Fibroblast of lung (primary cell): ENCODE data around the gene NDFIP2. TPM values are rescaled to one million over a fixed set of nuclear protein-coding genes. Genes with fewer than 3 reads are reported as not detected.

Experiments
- DNase-seq, 2 donors: peaks; one replicate each; pipeline versions ENCODE4 v3.0.0 to v3.0.0-alpha.2; 2010; ENCODE audit warnings: low read depth in 2 of 2
- H2AFZ ChIP-seq: 2 replicates; pipeline ENCODE4 v1.5.1; 2012; ENCODE audit warnings: low read length, control low read depth, inconsistent platforms
- H3K27ac ChIP-seq: 2 replicates; pipeline ENCODE4 v1.5.1; 2011; ENCODE audit warnings: low read length, control low read depth; ENCODE audit not compliant: insufficient read depth
- H3K27me3 ChIP-seq: 2 replicates; pipeline ENCODE4 v1.5.1; 2011; ENCODE audit warnings: mild to moderate bottlenecking, low read length; ENCODE audit not compliant: control insufficient read depth, insufficient read depth
- H3K36me3 ChIP-seq: 2 replicates; pipeline ENCODE4 v1.5.1; 2011; ENCODE audit warnings: low read length; ENCODE audit not compliant: control insufficient read depth, insufficient read depth
- H3K4me1 ChIP-seq: 2 replicates; pipeline ENCODE4 v1.5.1; 2011; ENCODE audit warnings: low read length; ENCODE audit not compliant: control insufficient read depth, insufficient read depth; ENCODE audit errors: extremely low read depth
- H3K4me2 ChIP-seq: 2 replicates; pipeline ENCODE4 v1.5.1; 2011; ENCODE audit warnings: low read length, control low read depth; ENCODE audit not compliant: insufficient read depth; ENCODE audit errors: extremely low read depth
- H3K4me3 ChIP-seq, 4 experiments: fragments of 200-600 bp in 1 of 4; sonication (generic) in 1 of 4; replicated peaks in 1 of 4; 2 replicates each; pipeline ENCODE4 v1.5.1; 2011 to 2016; ENCODE audit warnings: low read length in 4 of 4, low read depth in 3 of 4, mild to moderate bottlenecking in 3 of 4, control low read depth in 2 of 4, inconsistent platforms in 1 of 4, mixed read lengths in 1 of 4; ENCODE audit not compliant: insufficient read depth in 1 of 4; ENCODE audit errors: control extremely low read depth in 1 of 4
- H3K79me2 ChIP-seq: 2 replicates; pipeline ENCODE4 v1.5.1; 2012; ENCODE audit warnings: mild to moderate bottlenecking, low read length, inconsistent platforms; ENCODE audit not compliant: control insufficient read depth, insufficient read depth
- H3K9ac ChIP-seq: 2 replicates; pipeline ENCODE4 v1.5.1; 2011; ENCODE audit warnings: mild to moderate bottlenecking, low read length, control low read depth; ENCODE audit not compliant: insufficient read depth
- H3K9me3 ChIP-seq: 2 replicates; pipeline ENCODE4 v1.5.1; 2012; ENCODE audit warnings: low read depth, low read length; ENCODE audit not compliant: control insufficient read depth, insufficient read depth
- H4K20me1 ChIP-seq: 2 replicates; pipeline ENCODE4 v1.5.1; 2011; ENCODE audit warnings: low read length; ENCODE audit not compliant: control insufficient read depth, insufficient read depth; ENCODE audit errors: extremely low read depth
- EZH2 ChIP-seq: IDR thresholded peaks from 2 replicates; pipeline ENCODE4 v1.5.1; 2012; ENCODE audit warnings: low read length, control low read depth, mild to moderate bottlenecking; ENCODE audit errors: missing control alignments
- polyA plus RNA-seq, 2 donors: library from polyadenylated mRNA; depleted of rRNA in 1 of 2; stranded (reverse) in 1 of 2; unstranded in 1 of 2; fragments of >200 nt; gene quantifications; 2 replicates each; pipeline ENCODE4 v1.2.1, GENCODE V29; 2011 to 2012; ENCODE audit warnings: missing spikeins in 1 of 2
- total RNA-seq: library from RNA; depleted of rRNA; stranded (reverse); fragments of >200 nt; gene quantifications from 2 replicates; pipeline ENCODE4 v1.2.1, GENCODE V29; 2014
- TF ChIP-seq, protein P1 (sequence below), 2 donors: IDR thresholded peaks in 1 of 2; conservative IDR thresholded peaks in 1 of 2; 1 replicate in 1 of 2; 2 replicates in 1 of 2; pipeline ENCODE4 v1.5.1; 2011 to 2012; ENCODE audit warnings: low read length in 2 of 2, control low read depth in 1 of 2, inconsistent platforms in 1 of 2, low read depth in 1 of 2, mild to moderate bottlenecking in 1 of 2

Gene NDFIP2
- total and polyA plus RNA-seq, 2 donors (not counting 1 experiment from before 2014, with no cell fraction given): 39.1 to 46.4 TPM

DNA sequence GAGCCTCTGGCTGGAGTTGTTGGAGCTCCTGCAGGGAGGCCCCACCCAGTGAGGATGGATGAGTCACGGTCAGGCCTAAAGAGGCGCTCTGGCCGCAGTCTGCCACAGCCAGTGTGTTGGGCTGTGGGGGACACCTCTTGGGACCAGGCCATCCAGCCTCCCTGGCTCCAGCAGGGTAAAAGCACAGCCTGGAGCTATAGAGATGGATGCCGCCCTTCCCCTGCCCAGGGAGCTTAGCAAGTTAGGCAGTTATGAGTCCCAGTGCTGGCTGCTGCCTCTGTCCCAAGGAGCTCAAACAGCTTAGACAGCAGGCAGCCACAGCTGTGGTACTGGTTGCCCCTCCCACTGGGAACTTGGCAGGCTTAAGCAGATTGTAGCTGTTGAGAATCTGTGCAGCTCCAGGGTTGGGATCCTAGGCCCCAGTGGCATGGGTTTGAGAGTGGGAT is 100.9 kb downstream of the NDFIP2 start:
- no peaks in the 10 kb centered on the region for H3K27me3 ChIP-seq
- no peaks in the 10 kb centered on the region for H3K36me3 ChIP-seq
- H3K9ac ChIP-seq: no peak overlapping the region
- no peaks in the 10 kb centered on the region for H4K20me1 ChIP-seq
- no peak overlapping the region for H3K4me3 ChIP-seq
- no peaks in the 10 kb centered on the region for H3K9me3 ChIP-seq
- no peak overlapping the region for H2AFZ ChIP-seq
- H3K27ac ChIP-seq: no peak overlapping the region
- no peaks in the 10 kb centered on the region for H3K4me1 ChIP-seq
- no peak overlapping the region for H3K4me2 ChIP-seq
- TF ChIP-seq, protein P1, sequence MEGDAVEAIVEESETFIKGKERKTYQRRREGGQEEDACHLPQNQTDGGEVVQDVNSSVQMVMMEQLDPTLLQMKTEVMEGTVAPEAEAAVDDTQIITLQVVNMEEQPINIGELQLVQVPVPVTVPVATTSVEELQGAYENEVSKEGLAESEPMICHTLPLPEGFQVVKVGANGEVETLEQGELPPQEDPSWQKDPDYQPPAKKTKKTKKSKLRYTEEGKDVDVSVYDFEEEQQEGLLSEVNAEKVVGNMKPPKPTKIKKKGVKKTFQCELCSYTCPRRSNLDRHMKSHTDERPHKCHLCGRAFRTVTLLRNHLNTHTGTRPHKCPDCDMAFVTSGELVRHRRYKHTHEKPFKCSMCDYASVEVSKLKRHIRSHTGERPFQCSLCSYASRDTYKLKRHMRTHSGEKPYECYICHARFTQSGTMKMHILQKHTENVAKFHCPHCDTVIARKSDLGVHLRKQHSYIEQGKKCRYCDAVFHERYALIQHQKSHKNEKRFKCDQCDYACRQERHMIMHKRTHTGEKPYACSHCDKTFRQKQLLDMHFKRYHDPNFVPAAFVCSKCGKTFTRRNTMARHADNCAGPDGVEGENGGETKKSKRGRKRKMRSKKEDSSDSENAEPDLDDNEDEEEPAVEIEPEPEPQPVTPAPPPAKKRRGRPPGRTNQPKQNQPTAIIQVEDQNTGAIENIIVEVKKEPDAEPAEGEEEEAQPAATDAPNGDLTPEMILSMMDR (conservative IDR thresholded peaks at IDR 0.05 in 1 of 2, IDR thresholded peaks at IDR 0.05 in 1 of 2; ENCODE audit: low read depth in 1 of 2, low read length in 2 of 2): no peak
- no peak for TF ChIP-seq EZH2
- DNase-seq: peak; percentile 39 to 50
- no peaks in the 10 kb centered on the region for H3K79me2 ChIP-seq

DNA sequence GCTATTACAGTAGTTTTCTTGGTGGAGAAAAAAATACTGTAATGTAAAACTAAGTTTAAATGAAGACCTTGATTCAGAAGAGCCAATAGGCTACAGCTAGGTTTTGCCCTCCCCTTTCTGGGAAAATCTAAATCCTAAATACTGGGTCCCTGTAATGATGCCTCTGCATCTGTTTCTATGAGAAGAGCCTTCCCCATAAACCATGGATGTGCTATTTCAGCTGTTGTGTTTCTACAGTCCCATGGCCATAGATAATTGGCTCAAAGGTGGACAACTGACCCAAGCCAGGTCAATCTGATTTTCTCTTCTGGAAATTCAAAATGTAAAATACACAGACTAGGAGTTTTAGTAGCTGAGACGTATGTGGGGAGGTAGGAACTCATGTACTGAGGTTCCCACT is 101.9 kb downstream of the NDFIP2 start:
- Histone ChIP-seq H3K27ac (no peak overlapping the region), H3K9me3 (no peaks in the 10 kb centered on the region), H3K9ac (no peak overlapping the region), H3K79me2 (no peaks in the 10 kb centered on the region), H4K20me1 (no peaks in the 10 kb centered on the region), H3K4me3 (no peak overlapping the region), H3K36me3 (no peaks in the 10 kb centered on the region), H3K4me2 (no peak overlapping the region), H3K4me1 (no peaks in the 10 kb centered on the region), H2AFZ (no peak overlapping the region), H3K27me3 (no peaks in the 10 kb centered on the region)
- no peak for DNase-seq
- TF ChIP-seq, protein P1 (conservative IDR thresholded peaks at IDR 0.05 in 1 of 2, IDR thresholded peaks at IDR 0.05 in 1 of 2; ENCODE audit: low read depth in 1 of 2, low read length in 2 of 2): no peak
- TF ChIP-seq EZH2: no peak

DNA sequence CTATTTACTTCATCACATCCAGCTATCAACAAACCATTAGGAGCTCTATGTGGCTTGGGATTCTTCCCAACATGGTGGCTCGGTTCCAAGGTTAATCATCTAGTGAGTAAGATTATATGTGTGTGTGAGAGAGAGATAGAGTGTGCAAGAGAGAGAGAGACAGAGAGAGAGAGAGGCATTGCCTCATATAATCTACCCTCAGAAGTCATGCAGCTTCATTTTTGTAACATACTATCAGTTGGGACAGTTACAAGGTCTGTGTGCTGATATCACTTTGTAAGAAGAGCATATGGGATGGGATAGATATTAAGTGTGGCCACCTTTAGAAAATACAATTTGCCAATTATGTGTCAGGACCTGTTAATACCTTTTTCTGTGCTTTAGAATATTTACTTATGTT is 104.1 kb downstream of the NDFIP2 start:
- TF ChIP-seq, protein P1 (conservative IDR thresholded peaks at IDR 0.05 in 1 of 2, IDR thresholded peaks at IDR 0.05 in 1 of 2; ENCODE audit: low read depth in 1 of 2, low read length in 2 of 2): no peak
- no peak for TF ChIP-seq EZH2
- H3K27me3 ChIP-seq: no peaks in the 10 kb centered on the region
- H3K9me3 ChIP-seq: no peaks in the 10 kb centered on the region
- no peak overlapping the region for H3K4me2 ChIP-seq
- H2AFZ ChIP-seq: no peak overlapping the region
- no peaks in the 10 kb centered on the region for H3K36me3 ChIP-seq
- H3K4me1 ChIP-seq: no peaks in the 10 kb centered on the region
- no peak overlapping the region for H3K27ac ChIP-seq
- no peaks in the 10 kb centered on the region for H4K20me1 ChIP-seq
- peak in 1 of 2 donors; percentile 7 for DNase-seq
- no peaks in the 10 kb centered on the region for H3K79me2 ChIP-seq
- H3K9ac ChIP-seq: no peak overlapping the region
- no peak overlapping the region for H3K4me3 ChIP-seq
